GM18907 (cell line): ENCODE data around the gene JPH4.
"Not testable (repeated sequence)": the region's sequence is repeated elsewhere in the genome, so short reads cannot be mapped to it uniquely, and the experiment has no call there.

Source experiments
- ATAC-seq: cut with Tn5 transposase; IDR thresholded peaks from one replicate; pipeline ENCODE4 v1.9.1; 2021; ENCODE audit warnings: mild to moderate bottlenecking, moderate library complexity; ENCODE audit not compliant: unreplicated experiment

JPH4 gene

GRCh38 chr14:23609411-23610089, 31.0 kb upstream of the JPH4 start:
- ATAC-seq, result not testable (repeated sequence)

GRCh38 chr14:23609001-23609400, 30.4 kb upstream of the JPH4 start:
- ATAC-seq, result no peak

- no peak for ATAC-seq
Measured at GRCh38 chr14:23608454-23608853, 29.9 kb upstream of the JPH4 start.

DNA sequence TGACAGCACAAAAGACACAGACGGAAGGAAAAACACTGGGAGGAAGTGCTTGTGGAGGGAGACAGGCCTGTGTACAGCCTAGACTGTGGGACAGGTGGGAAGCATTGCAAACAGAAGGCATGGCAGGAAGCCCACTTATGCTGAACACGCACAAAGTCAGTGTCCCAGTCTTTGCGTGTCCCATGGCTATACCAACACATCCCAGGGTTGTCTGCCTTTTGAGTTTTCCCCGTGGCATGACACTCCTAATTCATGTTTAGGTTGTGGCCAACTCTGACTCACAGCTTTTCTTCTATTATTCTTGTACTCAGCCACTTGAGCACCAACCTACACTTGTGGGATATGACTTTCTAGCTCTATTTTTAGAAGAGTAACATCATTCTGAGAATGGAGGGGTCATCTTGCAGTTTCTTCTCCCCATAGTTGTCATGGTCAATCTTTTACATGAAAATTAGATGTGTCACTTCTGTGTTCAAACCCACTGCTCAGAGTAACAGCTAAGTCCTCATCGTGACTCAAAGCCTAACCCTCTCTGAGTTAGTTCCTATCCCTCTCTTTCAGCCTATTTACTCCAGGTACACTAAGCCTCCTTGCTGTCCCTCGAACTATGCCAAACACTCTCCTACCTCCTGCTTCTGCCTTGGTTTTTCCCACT, 27.5 kb upstream of the JPH4 start:
- peak; percentile 87 for ATAC-seq

GRCh38 chr14:23604675-23605170, 26.1 kb upstream of the JPH4 start:
- ATAC-seq, result no peak

DNA sequence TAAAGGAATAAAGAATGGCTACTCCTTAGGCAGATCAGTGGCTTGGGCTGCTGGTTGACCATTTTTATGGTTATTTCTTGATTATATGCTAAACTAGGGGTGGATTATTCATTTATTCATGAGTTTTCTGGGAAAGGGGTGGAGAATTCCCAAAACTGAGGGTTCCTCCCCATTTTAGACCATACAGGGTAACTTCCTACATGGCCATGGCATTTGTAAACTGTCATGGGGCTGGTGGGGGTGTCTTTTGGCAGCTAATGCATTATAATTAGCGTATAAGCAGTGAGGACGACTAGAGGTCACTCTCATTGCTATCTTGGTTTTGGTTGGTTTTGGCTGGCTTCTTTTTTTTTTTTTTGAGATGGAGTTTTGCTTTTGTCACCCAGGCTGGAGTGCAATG, 25.6 kb upstream of the JPH4 start:
- ATAC-seq, result no peak

- ATAC-seq, result no peak
Measured at GRCh38 chr14:23603103-23603502, 24.5 kb upstream of the JPH4 start.

GRCh38 chr14:23602181-23603095, 23.8 kb upstream of the JPH4 start:
- no peak for ATAC-seq

GRCh38 chr14:23601845-23602180, 23.2 kb upstream of the JPH4 start:
- no peak for ATAC-seq

DNA sequence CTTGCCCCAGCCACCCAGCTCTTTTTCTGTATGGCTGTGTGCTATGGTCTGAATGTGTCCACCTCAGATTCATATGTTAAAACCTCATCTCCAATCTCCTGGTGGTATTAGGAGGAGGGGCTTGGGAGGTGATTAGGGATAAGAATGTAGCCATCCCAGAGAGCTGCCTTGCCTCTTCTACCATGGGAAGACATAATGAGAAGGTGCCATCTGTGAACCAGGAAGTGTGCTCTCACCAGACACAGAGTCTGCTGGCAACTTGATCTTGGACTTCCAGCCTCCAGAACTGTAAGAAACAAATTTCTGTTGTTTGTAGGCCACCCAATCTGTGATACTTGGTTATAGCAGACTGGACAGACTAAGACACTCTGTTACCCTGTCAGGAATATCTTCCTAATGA, 22.8 kb upstream of the JPH4 start:
- no peak for ATAC-seq

DNA sequence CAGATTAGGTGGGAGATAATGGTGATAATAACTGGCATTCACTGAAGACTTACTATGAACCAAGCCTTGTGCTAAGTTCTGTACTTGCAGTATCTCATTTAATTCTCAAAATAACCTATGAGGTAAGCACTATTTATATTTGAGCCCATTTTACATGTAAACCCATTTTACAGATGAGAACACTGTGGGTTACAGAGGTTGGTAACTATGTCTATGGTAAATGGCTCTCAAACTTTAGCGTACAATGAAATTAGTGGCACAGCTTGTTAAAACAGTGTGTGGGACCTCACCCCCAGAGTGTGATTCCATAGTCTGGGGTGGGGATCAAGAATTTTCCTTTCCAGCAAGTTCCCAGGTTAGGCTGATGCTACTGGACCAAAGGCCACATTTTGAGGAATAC, 22.2 kb upstream of the JPH4 start:
- ATAC-seq, result no peak

DNA sequence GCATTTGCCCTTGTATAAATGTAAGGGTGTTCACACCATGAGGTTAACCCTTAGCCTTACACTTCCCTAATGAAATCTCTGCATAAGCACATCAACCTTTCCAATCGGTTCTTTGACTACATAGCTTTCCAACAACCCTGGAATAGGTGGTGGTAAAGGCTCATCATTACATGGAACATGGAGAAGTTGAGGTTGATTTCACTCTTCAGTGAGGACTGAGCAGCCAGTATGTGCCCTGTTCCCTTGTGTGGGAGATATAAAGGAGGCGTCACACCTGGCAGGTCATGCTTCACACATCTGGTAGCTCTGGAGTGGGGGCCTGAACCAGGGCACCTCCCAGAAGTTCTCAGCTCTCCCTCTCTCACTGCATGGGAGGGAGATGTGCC, 21.7 kb upstream of the JPH4 start:
- no peak for ATAC-seq

GRCh38 chr14:23594191-23594590, 15.6 kb upstream of the JPH4 start:
- ATAC-seq, result not testable (repeated sequence)

DNA sequence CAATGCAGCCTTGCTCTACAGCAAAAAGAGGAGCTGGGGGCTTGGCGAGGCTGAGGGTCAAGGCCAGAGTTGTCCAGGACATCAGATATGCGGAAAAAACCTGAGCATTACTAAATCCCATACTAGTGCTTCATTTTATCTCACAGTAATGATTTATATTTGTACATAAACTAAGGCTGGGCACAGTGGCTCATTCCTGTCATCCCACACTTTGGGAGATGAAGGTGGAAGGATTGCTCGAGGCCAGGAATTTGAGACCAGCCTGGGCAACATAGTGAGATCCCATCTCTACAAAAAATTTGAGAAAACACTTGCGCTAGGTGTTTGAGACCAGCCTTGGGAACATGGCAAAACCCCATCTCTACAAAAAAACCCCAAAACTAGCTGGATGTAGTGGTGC, 11.6 kb upstream of the JPH4 start:
- ATAC-seq, result no peak

DNA sequence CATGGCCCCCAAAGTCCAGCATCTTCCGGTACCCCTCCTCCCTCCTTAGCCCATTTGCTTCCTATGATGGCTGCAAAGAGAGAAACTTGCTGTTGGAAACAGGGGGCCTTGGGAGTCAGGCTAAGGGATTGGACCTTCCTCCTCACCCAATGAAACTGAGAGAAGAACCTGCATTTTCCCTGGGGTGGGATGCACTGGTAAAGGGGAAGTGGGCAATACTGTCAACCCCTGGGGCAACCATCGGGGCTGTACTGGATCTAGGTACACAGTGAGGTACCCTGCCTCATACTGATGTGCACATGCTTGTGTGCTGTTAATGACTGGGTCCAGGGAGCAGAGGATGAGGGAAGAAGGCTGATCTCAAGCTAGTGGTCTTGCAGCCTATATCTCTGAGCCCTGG, 11.0 kb upstream of the JPH4 start:
- peak; percentile 11 for ATAC-seq

- ATAC-seq, result peak; percentile 99
Measured at GRCh38 chr14:23588884-23589598, 10.5 kb upstream of the JPH4 start.

GRCh38 chr14:23584527-23585203, 6.1 kb upstream of the JPH4 start:
- ATAC-seq, result not testable (repeated sequence)

GRCh38 chr14:23583761-23584526, 5.4 kb upstream of the JPH4 start:
- not testable (repeated sequence) for ATAC-seq

GRCh38 chr14:23582906-23583760, 4.5 kb upstream of the JPH4 start:
- no peak for ATAC-seq
